ENCODE measurements around the gene MRPL16. TPM values are rescaled to one million over a fixed set of nuclear protein-coding genes. Genes with fewer than 3 reads are reported as not detected.

Gene MRPL16
- total RNA-seq, 2 experiments from 2014 or later = 87.5 to 133 TPM

GRCh38 chr11:59771605-59772004, 39.0 kb downstream of the MRPL16 start:
- Histone ChIP-seq H3K27ac (ENCODE audit: low read depth, low read length, poor library complexity, severe bottlenecking) (peak overlapping the region; percentile 51), H3K4me1 (ENCODE audit: insufficient read depth, low read length, poor library complexity, severe bottlenecking) (peaks cover 28% of the 10 kb centered on the region), H3K79me2 (ENCODE audit: insufficient read depth, low read depth, low read length) (no peaks in the 10 kb centered on the region), H2AFZ (ENCODE audit: low read length) (peak overlapping the region; percentile 86; the same call in 1 of the 2 replicates), H3K4me3 (ENCODE audit: low read depth, low read length, poor library complexity, severe bottlenecking) (peak overlapping the region; percentile 9), H4K20me1 (ENCODE audit: insufficient read depth, low read length) (no peaks in the 10 kb centered on the region), H3K36me3 (ENCODE audit: insufficient read depth, low read length) (peaks cover 7% of the 10 kb centered on the region), H3K9me2 (ENCODE audit: insufficient read depth, low read length) (no peaks in the 10 kb centered on the region), H3K9me3 (ENCODE audit: low read length) (no peaks in the 10 kb centered on the region), H3K4me2 (ENCODE audit: low read length) (peak overlapping the region; percentile 62)
- no peak for TF ChIP-seq EZH2phosphoT487 (IDR thresholded peaks at IDR 0.05; ENCODE audit: borderline replicate concordance, low read depth, low read length)
- TF ChIP-seq CTCF (conservative IDR thresholded peaks at IDR 0.05; ENCODE audit: low read length) = no peak
- intact Hi-C loops (cut with micrococcal nuclease; ENCODE audit: unreplicated experiment) = no loop called here
- BruUV-seq (replicated peaks) = no TSS peak
- CTCF ChIA-PET (ENCODE audit: unreplicated experiment) = no interaction called here
- no peak for DNase-seq (ENCODE audit: low spot score)
- POLR2A ChIA-PET = interaction anchor here (1.1 to 2.3 kb wide), 5 partner anchors 15 to 30 kb away, joined by 3 to 11 read pairs (median 4); no protein-coding TSS in a partner anchor

- peaks cover 35% of the 10 kb centered on the region for H3K4me1 ChIP-seq (ENCODE audit: insufficient read depth, low read length, poor library complexity, severe bottlenecking)
Observed at GRCh38 chr11:59770869-59771268, 39.7 kb downstream of the MRPL16 start.

More at GRCh38 chr11:59770869-59771268, 39.7 kb downstream of the MRPL16 start:
- Histone ChIP-seq H3K4me3 (ENCODE audit: low read depth, low read length, poor library complexity, severe bottlenecking) (no peak overlapping the region), H3K9me2 (ENCODE audit: insufficient read depth, low read length) (no peaks in the 10 kb centered on the region), H3K4me2 (ENCODE audit: low read length) (no peak overlapping the region), H3K27ac (ENCODE audit: low read depth, low read length, poor library complexity, severe bottlenecking) (no peak overlapping the region), H3K9me3 (ENCODE audit: low read length) (no peaks in the 10 kb centered on the region), H3K36me3 (ENCODE audit: insufficient read depth, low read length) (peaks cover 7% of the 10 kb centered on the region), H2AFZ (ENCODE audit: low read length) (no peak overlapping the region), H3K79me2 (ENCODE audit: insufficient read depth, low read depth, low read length) (no peaks in the 10 kb centered on the region), H4K20me1 (ENCODE audit: insufficient read depth, low read length) (no peaks in the 10 kb centered on the region)
- ChIA-PET CTCF (ENCODE audit: unreplicated experiment) (no interaction called here), POLR2A (interaction anchor here (0.7 to 0.8 kb wide), 2 partner anchors 31 to 38 kb away, joined by 3 read pairs; no protein-coding TSS in a partner anchor)
- BruUV-seq (replicated peaks) = no TSS peak
- DNase-seq (ENCODE audit: low spot score) = no peak
- intact Hi-C loops (cut with micrococcal nuclease; ENCODE audit: unreplicated experiment) = no loop called here
- no peak for TF ChIP-seq EZH2phosphoT487 (IDR thresholded peaks at IDR 0.05; ENCODE audit: borderline replicate concordance, low read depth, low read length)
- TF ChIP-seq CTCF (conservative IDR thresholded peaks at IDR 0.05; ENCODE audit: low read length) = no peak
